ENCODE results near the gene RSF1. TPM values are rescaled to one million over a fixed set of nuclear protein-coding genes. Genes with fewer than 3 reads are reported as not detected.

Gene RSF1
- total RNA-seq, 2 donors from 2014 or later = 46.2 to 68.7 TPM

DNA sequence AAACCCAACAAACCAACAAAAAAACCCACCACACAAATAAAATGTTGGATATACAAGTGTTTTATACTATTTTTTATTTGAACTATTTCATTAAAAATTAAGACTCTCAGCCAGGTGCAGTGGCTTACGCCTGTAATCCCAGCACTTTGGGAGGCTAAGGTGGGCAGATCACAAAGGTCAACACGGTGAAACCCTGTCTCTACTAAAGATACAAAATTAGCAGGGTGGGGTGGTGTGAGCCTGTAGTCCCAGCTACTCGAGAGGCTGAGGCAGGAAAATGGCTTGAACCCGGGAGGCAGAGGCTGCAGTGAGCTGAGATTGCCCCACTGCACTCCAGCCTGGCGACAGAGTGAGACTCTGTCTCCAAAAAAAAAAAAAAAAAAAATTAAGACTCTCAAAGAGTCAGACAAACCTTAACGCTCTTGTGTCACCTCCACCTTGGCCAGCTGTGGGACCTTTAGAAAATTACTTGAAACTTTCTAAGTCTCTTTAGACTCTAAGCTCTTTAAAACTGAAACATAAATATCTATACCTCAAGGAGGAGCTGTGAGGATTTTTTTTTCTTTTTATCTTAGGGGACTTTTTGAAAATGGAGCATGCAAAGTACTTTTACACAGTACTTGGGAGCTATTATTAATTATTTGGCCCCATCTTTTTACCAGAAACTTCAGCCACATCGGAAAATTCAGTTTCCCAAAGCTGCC is 114.5 kb downstream of the RSF1 start:
- peak overlapping the region; percentile 66 for H3K4me3 Mint-ChIP-seq
- no peaks in the 10 kb centered on the region for H3K9me3 Mint-ChIP-seq
- ATAC-seq (replicated peaks) = no peak
- H3K4me1 Mint-ChIP-seq = peaks cover 24% of the 10 kb centered on the region
- peak overlapping the region; percentile 95 for H3K27ac Mint-ChIP-seq
- no peaks in the 10 kb centered on the region for H3K27me3 Mint-ChIP-seq
- H3K36me3 Mint-ChIP-seq (ENCODE audit: low read depth) = peaks cover 47% of the 10 kb centered on the region

DNA sequence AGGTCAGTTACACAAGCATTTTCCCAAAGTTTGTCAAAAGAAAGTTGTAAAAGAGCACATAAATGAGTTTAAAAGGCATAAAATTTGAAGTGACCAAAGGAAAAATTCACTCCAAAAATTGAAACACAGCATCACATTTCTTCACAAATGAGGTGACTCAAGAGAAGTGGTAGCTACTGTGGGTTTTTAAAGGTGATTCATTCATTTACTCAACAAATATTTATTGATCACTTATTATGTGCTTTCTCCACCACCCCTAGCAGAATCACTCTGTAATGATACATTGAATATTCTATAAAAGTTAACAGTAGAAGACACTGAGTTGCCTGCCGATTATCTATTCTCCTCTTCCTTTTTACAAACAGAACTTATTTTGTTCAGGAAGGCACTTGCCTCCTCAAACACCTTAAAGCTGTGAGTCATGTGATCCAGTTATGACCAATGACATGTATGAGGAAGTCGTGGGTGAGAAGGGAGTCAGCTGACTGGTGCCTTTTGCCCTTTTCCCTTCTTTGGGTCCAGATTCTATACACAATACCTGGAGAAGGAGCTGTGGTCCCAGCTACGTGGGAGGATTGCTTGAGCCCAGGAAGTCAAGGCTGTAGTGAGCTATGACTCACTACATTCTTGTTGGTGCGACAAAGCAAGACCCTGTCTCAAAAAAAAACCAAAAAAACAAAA is 115.2 kb downstream of the RSF1 start:
- Mint-ChIP-seq H3K4me3 (peak overlapping the region; percentile 66), H3K36me3 (ENCODE audit: low read depth) (peaks cover 53% of the 10 kb centered on the region), H3K9me3 (no peaks in the 10 kb centered on the region), H3K27me3 (no peaks in the 10 kb centered on the region), H3K4me1 (peaks cover 24% of the 10 kb centered on the region), H3K27ac (peak overlapping the region; percentile 95)
- ATAC-seq (replicated peaks) = peak; percentile 95

DNA sequence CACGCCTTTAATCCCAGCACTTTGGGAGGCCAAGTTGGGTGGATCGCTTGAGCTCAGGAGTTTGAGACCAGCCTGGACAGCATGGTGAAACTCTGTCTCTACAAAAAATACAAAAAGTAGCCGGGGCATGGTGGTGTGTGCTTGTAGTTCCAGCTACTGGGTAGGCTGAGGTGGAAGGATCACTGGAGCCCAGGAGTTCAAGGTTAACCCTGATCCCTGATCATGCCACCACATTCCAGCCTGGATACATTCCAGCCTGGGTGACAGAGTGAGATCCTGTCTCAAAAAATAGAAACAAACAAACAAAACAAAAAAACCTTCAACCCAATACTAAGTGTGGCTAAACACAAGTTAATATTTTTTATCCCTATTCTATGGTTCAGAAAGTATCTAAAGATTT is 116.5 kb downstream of the RSF1 start:
- peaks cover 24% of the 10 kb centered on the region for H3K4me1 Mint-ChIP-seq
- H3K27ac Mint-ChIP-seq = no peak overlapping the region
- ATAC-seq (replicated peaks) = no peak
- no peaks in the 10 kb centered on the region for H3K9me3 Mint-ChIP-seq
- no peak overlapping the region for H3K4me3 Mint-ChIP-seq
- H3K36me3 Mint-ChIP-seq (ENCODE audit: low read depth) = peaks cover 59% of the 10 kb centered on the region
- no peaks in the 10 kb centered on the region for H3K27me3 Mint-ChIP-seq

- Mint-ChIP-seq H3K4me3 (no peak overlapping the region), H3K36me3 (ENCODE audit: low read depth) (peaks cover 84% of the 10 kb centered on the region), H3K27ac (no peak overlapping the region), H3K9me3 (no peaks in the 10 kb centered on the region), H3K27me3 (no peaks in the 10 kb centered on the region), H3K4me1 (peaks cover 9% of the 10 kb centered on the region)
- no peak for ATAC-seq (replicated peaks)
Observed at GRCh38 chr11:77699425-77699824, 121.1 kb downstream of the RSF1 start.

- Mint-ChIP-seq H3K27me3 (no peaks in the 10 kb centered on the region), H3K4me1 (peaks cover 9% of the 10 kb centered on the region), H3K9me3 (no peaks in the 10 kb centered on the region), H3K36me3 (ENCODE audit: low read depth) (peaks cover 84% of the 10 kb centered on the region), H3K4me3 (no peak overlapping the region), H3K27ac (no peak overlapping the region)
- ATAC-seq (replicated peaks) = no peak
Observed at GRCh38 chr11:77698896-77699295, 121.6 kb downstream of the RSF1 start.

- H3K4me1 Mint-ChIP-seq = peaks cover 9% of the 10 kb centered on the region
- peaks cover 83% of the 10 kb centered on the region for H3K36me3 Mint-ChIP-seq (ENCODE audit: low read depth)
- no peaks in the 10 kb centered on the region for H3K27me3 Mint-ChIP-seq
- no peak overlapping the region for H3K4me3 Mint-ChIP-seq
- no peak overlapping the region for H3K27ac Mint-ChIP-seq
- no peaks in the 10 kb centered on the region for H3K9me3 Mint-ChIP-seq
- ATAC-seq (replicated peaks) = no peak
Observed at GRCh38 chr11:77697865-77698264, 122.7 kb downstream of the RSF1 start.

- Mint-ChIP-seq H3K36me3 (ENCODE audit: low read depth) (peaks cover 85% of the 10 kb centered on the region), H3K27me3 (no peaks in the 10 kb centered on the region), H3K27ac (no peak overlapping the region), H3K4me1 (no peaks in the 10 kb centered on the region), H3K9me3 (no peaks in the 10 kb centered on the region), H3K4me3 (no peak overlapping the region)
- no peak for ATAC-seq (replicated peaks)
Observed at GRCh38 chr11:77695417-77695816, 125.1 kb downstream of the RSF1 start.

- Mint-ChIP-seq H3K27me3 (no peaks in the 10 kb centered on the region), H3K9me3 (no peaks in the 10 kb centered on the region), H3K4me1 (no peaks in the 10 kb centered on the region), H3K36me3 (ENCODE audit: low read depth) (peaks cover 95% of the 10 kb centered on the region), H3K4me3 (no peak overlapping the region), H3K27ac (peak overlapping the region; percentile 15)
- no peak for ATAC-seq (replicated peaks)
Observed at GRCh38 chr11:77690649-77691048, 129.9 kb downstream of the RSF1 start.

DNA sequence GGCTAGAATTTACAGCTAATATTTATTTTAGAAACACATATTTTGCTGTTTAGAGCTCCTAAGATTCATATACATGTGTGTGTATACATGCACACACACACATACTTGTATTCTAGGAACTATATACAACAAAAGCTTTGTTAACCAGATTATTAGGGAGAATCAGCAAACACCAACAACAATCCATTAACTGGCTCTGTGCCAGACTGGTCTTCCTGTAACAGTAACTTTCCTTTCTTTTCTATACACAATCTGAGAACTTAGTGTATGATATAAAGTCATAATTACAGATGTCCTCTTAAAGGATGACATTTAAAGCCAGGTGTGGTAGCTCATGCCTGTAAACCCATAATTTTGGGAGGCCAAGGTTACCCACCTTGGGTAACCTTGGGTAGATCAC is 133.4 kb downstream of the RSF1 start:
- no peaks in the 10 kb centered on the region for H3K9me3 Mint-ChIP-seq
- H3K4me1 Mint-ChIP-seq = no peaks in the 10 kb centered on the region
- ATAC-seq (replicated peaks) = no peak
- no peaks in the 10 kb centered on the region for H3K27me3 Mint-ChIP-seq
- H3K27ac Mint-ChIP-seq = no peak overlapping the region
- H3K4me3 Mint-ChIP-seq = no peak overlapping the region
- peaks cover 98% of the 10 kb centered on the region for H3K36me3 Mint-ChIP-seq (ENCODE audit: low read depth)

DNA sequence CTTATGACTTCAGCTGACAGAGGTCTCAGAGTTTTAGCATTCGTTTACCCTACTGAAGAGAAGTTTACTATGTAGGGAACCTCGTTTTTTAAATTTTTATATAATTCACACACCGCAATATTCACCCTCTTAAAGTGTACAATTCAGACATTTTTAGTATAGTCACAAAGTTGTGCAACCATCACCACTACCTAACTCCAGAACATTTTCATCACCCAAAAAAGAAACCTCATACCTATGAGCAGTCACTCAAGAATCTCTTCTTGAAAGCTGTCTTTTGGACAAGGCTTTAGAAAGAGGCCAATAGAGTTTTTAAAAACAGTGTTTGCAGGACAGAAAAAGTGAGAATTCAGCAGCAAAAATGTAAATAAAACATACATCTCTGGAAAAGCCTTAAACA is 143.4 kb downstream of the RSF1 start:
- no peaks in the 10 kb centered on the region for H3K27me3 Mint-ChIP-seq
- no peak overlapping the region for H3K4me3 Mint-ChIP-seq
- H3K27ac Mint-ChIP-seq = no peak overlapping the region
- no peaks in the 10 kb centered on the region for H3K9me3 Mint-ChIP-seq
- ATAC-seq (replicated peaks) = no peak
- peaks cover 94% of the 10 kb centered on the region for H3K36me3 Mint-ChIP-seq (ENCODE audit: low read depth)
- no peaks in the 10 kb centered on the region for H3K4me1 Mint-ChIP-seq

GRCh38 chr11:77672264-77672663 is 148.3 kb downstream of the RSF1 start:
- Mint-ChIP-seq H3K4me1 (peaks cover under 1% of the 10 kb centered on the region), H3K9me3 (no peaks in the 10 kb centered on the region), H3K27me3 (no peaks in the 10 kb centered on the region), H3K27ac (no peak overlapping the region), H3K4me3 (no peak overlapping the region), H3K36me3 (ENCODE audit: low read depth) (peaks cover 100% of the 10 kb centered on the region)
- ATAC-seq (replicated peaks) = no peak

DNA sequence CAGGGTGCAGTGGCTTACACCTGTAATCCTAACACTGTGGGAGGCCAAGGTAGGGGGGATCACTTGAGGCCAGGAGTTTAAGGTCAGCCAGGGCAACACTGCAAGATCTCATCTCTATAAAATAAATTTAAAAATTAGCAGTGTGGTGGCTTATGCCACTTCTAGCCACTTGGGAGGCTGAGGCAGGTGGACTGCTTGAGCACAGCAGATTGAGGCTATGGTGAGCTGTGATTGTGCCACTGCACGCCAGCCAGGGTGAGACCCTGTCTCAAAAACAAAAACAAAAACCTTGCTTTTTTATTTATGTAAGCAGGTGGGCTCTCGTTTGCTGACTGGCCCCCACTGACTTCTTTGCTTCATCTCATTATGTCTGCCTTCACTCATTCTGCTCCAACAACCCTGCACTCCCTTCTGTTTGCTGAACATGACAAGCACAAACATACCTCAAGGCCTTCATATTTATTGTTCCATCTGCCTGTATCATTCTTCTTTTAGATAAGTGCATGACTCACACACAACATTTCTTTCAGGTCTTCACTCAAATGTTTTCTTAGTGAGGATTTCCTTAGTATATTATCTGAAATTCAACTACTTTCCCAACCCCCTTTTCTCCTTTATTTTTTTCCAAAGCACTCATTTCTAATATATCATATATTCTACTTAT is 150.5 kb downstream of the RSF1 start:
- Mint-ChIP-seq H3K36me3 (ENCODE audit: low read depth) (peaks cover 100% of the 10 kb centered on the region), H3K4me3 (no peak overlapping the region), H3K9me3 (no peaks in the 10 kb centered on the region)

GRCh38 chr11:77668760-77669159 is 151.8 kb downstream of the RSF1 start:
- no peak for ATAC-seq (replicated peaks)
- H3K27me3 Mint-ChIP-seq = no peaks in the 10 kb centered on the region
- H3K9me3 Mint-ChIP-seq = no peaks in the 10 kb centered on the region
- no peak overlapping the region for H3K27ac Mint-ChIP-seq
- H3K4me3 Mint-ChIP-seq = no peak overlapping the region
- H3K4me1 Mint-ChIP-seq = peaks cover 5% of the 10 kb centered on the region
- peaks cover 100% of the 10 kb centered on the region for H3K36me3 Mint-ChIP-seq (ENCODE audit: low read depth)

More for the DNA sequence above, 150.5 kb downstream of the RSF1 start:
- H3K4me1 Mint-ChIP-seq = peaks cover 5% of the 10 kb centered on the region
- no peaks in the 10 kb centered on the region for H3K27me3 Mint-ChIP-seq
- ATAC-seq (replicated peaks) = no peak
- H3K27ac Mint-ChIP-seq = no peak overlapping the region

- Mint-ChIP-seq H3K4me3 (no peak overlapping the region), H3K9me3 (no peaks in the 10 kb centered on the region), H3K4me1 (peaks cover 5% of the 10 kb centered on the region), H3K36me3 (ENCODE audit: low read depth) (peaks cover 70% of the 10 kb centered on the region), H3K27ac (peak overlapping the region; percentile 16), H3K27me3 (no peaks in the 10 kb centered on the region)
- no peak for ATAC-seq (replicated peaks)
Observed at GRCh38 chr11:77665240-77665965, 155.1 kb downstream of the RSF1 start.

Measured in activated T-helper 17 cell treated with anti-CD3 and anti-CD28 coated beads, Interleukin-2, amount 50 U/mL, for 72 hours (primary cell).